AG10803 (cell line): ENCODE results near the gene HDAC11.

Source experiments
- DNase-seq: peaks from one replicate; pipeline ENCODE4 v3.0.0; 2010; ENCODE audit warnings: low read depth
- H3K4me3 ChIP-seq: 2 replicates; pipeline ENCODE4 v1.5.1; 2011; ENCODE audit warnings: mild to moderate bottlenecking, low read length, control low read depth
- CTCF ChIP-seq: conservative IDR thresholded peaks from 2 replicates; pipeline ENCODE4 v1.5.1; 2011; ENCODE audit warnings: mild to moderate bottlenecking, low read length, control low read depth, inconsistent platforms

Gene HDAC11

GRCh38 chr3:13537244-13537908, 57.3 kb downstream of the HDAC11 start:
- no peak overlapping the region for H3K4me3 ChIP-seq
- no peak for DNase-seq
- no peak for TF ChIP-seq CTCF

- no peak for TF ChIP-seq CTCF
- H3K4me3 ChIP-seq = no peak overlapping the region
- DNase-seq = peak; percentile 98
Measured at GRCh38 chr3:13537909-13538296, 57.8 kb downstream of the HDAC11 start.

GRCh38 chr3:13538520-13539291, 58.6 kb downstream of the HDAC11 start:
- no peak overlapping the region for H3K4me3 ChIP-seq
- no peak for TF ChIP-seq CTCF
- no peak for DNase-seq

- peak; percentile 90 for DNase-seq
- H3K4me3 ChIP-seq = no peak overlapping the region
- no peak for TF ChIP-seq CTCF
Measured at GRCh38 chr3:13539292-13539638, 59.2 kb downstream of the HDAC11 start.

GRCh38 chr3:13539671-13540070, 59.6 kb downstream of the HDAC11 start:
- no peak for TF ChIP-seq CTCF
- no peak overlapping the region for H3K4me3 ChIP-seq
- no peak for DNase-seq

- TF ChIP-seq CTCF = no peak
Measured at GRCh38 chr3:13540297-13540995, 60.3 kb downstream of the HDAC11 start.

More at GRCh38 chr3:13540297-13540995, 60.3 kb downstream of the HDAC11 start:
- no peak for DNase-seq
- H3K4me3 ChIP-seq = no peak overlapping the region
